Omental fat pad (tissue), 4 donors: ENCODE measurements around the gene KIAA2012. TPM values are rescaled to one million over a fixed set of nuclear protein-coding genes. Genes with fewer than 3 reads are reported as not detected.
A peak's percentile ranks its signal among the peaks of the same experiment; 100 is the strongest.

Source experiments
- ATAC-seq: fragments of 150-250 bp; one replicate; pipeline ENCODE4 v1.9.1; 2016; ENCODE audit warnings: mild to moderate bottlenecking, moderate library complexity; ENCODE audit not compliant: low FRiP score
- DNase-seq: peaks from one replicate; pipeline ENCODE4 v3.0.0-alpha.2; 2019; ENCODE audit warnings: low spot score
- total RNA-seq, 4 donors: library from RNA; depleted of rRNA; stranded (reverse); fragments of >200 nt; gene quantifications; one replicate each; pipeline ENCODE4 v1.1.0, GENCODE V29; 2016
- TF ChIP-seq, protein P1 (sequence below), 3 donors: fragments of 450-650 bp; IDR thresholded peaks; one replicate each; pipeline ENCODE4 v1.5.1; 2016 to 2017; ENCODE audit warnings: antibody characterized with exemption in 3 of 3, mild to moderate bottlenecking in 3 of 3, moderate library complexity in 2 of 3

KIAA2012 gene
- total RNA-seq, 4 donors from 2014 or later = 0.06 to 0.09 TPM; not detected in 2

DNA sequence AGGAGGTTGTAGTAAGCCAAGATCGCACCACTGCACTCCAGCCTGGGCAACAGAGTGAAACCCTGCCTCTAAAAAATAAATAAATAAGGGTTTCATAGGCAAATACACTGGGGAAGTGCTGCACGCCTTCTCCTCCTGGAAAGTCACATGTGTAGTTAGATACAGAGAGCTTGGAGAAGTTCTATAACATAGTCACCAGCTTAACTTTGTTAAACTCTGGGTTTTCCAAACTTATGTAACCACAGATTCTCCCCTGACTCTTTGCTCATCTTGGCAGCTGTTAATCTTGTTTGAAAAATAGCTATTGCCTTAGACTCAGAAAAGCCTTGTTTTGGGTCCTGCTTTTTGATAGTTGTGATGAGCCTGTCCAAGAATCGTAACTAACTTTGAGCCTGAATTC lies 25.2 kb downstream of the KIAA2012 start:
- ATAC-seq (peak; percentile 20), DNase-seq (no peak)
- TF ChIP-seq, protein P1, sequence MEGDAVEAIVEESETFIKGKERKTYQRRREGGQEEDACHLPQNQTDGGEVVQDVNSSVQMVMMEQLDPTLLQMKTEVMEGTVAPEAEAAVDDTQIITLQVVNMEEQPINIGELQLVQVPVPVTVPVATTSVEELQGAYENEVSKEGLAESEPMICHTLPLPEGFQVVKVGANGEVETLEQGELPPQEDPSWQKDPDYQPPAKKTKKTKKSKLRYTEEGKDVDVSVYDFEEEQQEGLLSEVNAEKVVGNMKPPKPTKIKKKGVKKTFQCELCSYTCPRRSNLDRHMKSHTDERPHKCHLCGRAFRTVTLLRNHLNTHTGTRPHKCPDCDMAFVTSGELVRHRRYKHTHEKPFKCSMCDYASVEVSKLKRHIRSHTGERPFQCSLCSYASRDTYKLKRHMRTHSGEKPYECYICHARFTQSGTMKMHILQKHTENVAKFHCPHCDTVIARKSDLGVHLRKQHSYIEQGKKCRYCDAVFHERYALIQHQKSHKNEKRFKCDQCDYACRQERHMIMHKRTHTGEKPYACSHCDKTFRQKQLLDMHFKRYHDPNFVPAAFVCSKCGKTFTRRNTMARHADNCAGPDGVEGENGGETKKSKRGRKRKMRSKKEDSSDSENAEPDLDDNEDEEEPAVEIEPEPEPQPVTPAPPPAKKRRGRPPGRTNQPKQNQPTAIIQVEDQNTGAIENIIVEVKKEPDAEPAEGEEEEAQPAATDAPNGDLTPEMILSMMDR (IDR thresholded peaks at IDR 0.05) = no peak

GRCh38 chr2:202099515-202099914 lies 26.5 kb downstream of the KIAA2012 start:
- DNase-seq (no peak), ATAC-seq (no peak)
- TF ChIP-seq, protein P1 (IDR thresholded peaks at IDR 0.05) = no peak

GRCh38 chr2:202100176-202100575 lies 27.1 kb downstream of the KIAA2012 start:
- no peak for ATAC-seq
- no peak for DNase-seq
- TF ChIP-seq, protein P1 (IDR thresholded peaks at IDR 0.05) = no peak

GRCh38 chr2:202101026-202101579 lies 28.0 kb downstream of the KIAA2012 start:
- DNase-seq = no peak
- no peak for ATAC-seq
- TF ChIP-seq, protein P1 (IDR thresholded peaks at IDR 0.05) = no peak

DNA sequence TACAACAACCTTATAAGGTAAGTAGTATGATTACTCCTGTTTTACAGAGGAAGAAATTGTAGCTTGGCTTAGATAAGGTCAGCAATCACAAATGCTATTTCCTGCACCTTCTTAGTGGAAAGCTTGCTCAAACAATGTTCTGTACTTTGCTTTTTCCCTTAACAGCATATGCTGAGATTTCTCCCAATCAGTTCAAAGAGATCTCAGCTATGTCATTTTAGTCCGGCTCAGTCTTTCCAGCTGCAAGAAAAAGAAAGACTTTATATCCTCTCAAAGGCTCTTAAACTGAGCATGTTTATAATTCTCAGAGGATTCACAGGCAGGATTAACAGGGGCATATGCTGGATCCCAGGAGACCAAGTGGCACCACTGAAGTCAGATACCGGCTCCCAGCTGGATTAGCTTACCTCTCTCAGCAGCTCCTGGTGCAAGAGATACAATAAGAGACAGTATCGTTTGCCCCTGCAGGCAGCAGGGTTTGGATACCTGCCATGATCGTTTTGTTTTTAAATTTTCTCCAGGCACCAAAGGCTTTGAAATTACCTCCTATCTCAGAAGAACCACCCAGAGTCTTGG lies 29.5 kb downstream of the KIAA2012 start:
- ATAC-seq (no peak), DNase-seq (no peak)
- TF ChIP-seq, protein P1 (IDR thresholded peaks at IDR 0.05) = no peak

DNA sequence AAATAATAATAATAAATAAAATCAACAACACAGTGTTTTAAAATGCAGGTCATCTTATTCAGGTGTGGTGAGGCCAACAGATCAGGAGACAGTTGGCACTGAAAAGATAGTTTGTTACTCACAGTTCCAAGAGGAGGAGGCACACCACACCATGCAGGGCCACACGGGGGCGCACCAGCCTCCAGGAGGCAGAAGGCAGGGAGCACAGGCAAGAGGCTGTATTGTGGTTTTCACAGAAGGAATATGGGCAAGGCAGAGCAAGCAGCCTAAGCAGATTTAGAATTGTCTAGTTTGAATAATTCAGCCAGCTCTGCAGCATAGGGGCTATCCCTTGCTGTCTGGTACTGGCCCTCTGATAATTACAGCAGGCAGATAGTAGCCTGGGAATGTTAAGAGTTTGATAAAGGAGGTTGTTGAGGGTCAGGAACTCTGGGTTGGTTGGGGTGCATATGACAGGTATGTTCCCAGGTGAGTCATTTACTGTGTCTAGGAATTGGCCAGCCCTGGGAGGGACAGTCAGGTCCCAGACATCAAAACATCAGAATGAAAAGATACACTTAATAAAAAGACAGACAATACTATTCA lies 31.3 kb downstream of the KIAA2012 start:
- no peak for ATAC-seq
- DNase-seq = no peak

More for the DNA sequence above, 31.3 kb downstream of the KIAA2012 start:
- TF ChIP-seq, protein P1 (IDR thresholded peaks at IDR 0.05) = no peak
